Vagina (tissue), 2 donors: ENCODE measurements around the gene PHKA1.
"Not testable (repeated sequence)": the region's sequence is repeated elsewhere in the genome, so short reads cannot be mapped to it uniquely, and the experiment has no call there.

ENCODE experiments used
- POLR2A ChIP-seq, 2 donors: fragments of 450-650 bp; IDR thresholded peaks; one replicate each; pipeline ENCODE4 v1.6.1; 2017; ENCODE audit warnings: antibody characterized with exemption in 2 of 2, mild to moderate bottlenecking in 2 of 2, moderate library complexity in 2 of 2
- TF ChIP-seq, protein P1 (sequence below), 3 experiments: fragments of 450-650 bp in 2 of 3; fragments of 200-600 bp in 1 of 3; sonication (generic) in 1 of 3; IDR thresholded peaks; one replicate each; pipeline ENCODE4 v1.5.1; 2017 to 2019; ENCODE audit warnings: antibody characterized with exemption in 3 of 3, mild to moderate bottlenecking in 2 of 3, moderate library complexity in 2 of 3

DNA sequence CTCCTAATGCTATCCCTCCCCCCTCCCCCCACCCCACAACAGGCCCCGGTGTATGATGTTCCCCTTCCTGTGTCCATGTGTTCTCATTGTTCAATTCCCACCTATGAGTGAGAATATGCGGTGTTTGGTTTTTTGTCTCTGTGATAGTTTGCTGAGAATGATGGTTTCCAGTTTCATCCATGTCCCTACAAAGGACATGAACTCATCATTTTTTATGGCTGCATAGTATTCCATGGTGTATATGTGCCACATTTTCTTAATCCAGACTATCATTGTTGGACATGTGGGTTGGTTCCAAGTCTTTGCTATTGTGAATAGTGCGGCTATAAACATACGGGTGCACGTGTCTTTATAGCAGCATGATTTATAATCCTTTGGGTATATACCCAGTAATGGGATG is 44.6 kb downstream of the PHKA1 start:
- TF ChIP-seq, protein P1, sequence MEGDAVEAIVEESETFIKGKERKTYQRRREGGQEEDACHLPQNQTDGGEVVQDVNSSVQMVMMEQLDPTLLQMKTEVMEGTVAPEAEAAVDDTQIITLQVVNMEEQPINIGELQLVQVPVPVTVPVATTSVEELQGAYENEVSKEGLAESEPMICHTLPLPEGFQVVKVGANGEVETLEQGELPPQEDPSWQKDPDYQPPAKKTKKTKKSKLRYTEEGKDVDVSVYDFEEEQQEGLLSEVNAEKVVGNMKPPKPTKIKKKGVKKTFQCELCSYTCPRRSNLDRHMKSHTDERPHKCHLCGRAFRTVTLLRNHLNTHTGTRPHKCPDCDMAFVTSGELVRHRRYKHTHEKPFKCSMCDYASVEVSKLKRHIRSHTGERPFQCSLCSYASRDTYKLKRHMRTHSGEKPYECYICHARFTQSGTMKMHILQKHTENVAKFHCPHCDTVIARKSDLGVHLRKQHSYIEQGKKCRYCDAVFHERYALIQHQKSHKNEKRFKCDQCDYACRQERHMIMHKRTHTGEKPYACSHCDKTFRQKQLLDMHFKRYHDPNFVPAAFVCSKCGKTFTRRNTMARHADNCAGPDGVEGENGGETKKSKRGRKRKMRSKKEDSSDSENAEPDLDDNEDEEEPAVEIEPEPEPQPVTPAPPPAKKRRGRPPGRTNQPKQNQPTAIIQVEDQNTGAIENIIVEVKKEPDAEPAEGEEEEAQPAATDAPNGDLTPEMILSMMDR (IDR thresholded peaks at IDR 0.05): not testable (repeated sequence)
- not testable (repeated sequence) for TF ChIP-seq POLR2A (IDR thresholded peaks at IDR 0.05)
